Stomach (tissue), 19 donors: ENCODE results near the gene OXLD1. TPM values are rescaled to one million over a fixed set of nuclear protein-coding genes. Genes with fewer than 3 reads are reported as not detected.

ENCODE experiments used
- DNase-seq, 2 donors: peaks; one replicate each; pipeline versions ENCODE4 v3.0.0 to v3.0.0-alpha.2; 2013 to 2019
- H3K27ac ChIP-seq, 5 donors: fragments of 200-600 bp in 4 of 5; sonication (generic) in 4 of 5; one replicate each; pipeline ENCODE4 v1.5.1; 2013 to 2019; ENCODE audit warnings: mild to moderate bottlenecking in 1 of 5, moderate library complexity in 1 of 5
- H3K27me3 ChIP-seq, 3 donors: fragments of 200-600 bp; sonication (generic); one replicate each; pipeline ENCODE4 v1.5.1; 2017 to 2019; ENCODE audit warnings: mixed run types in 1 of 3
- H3K36me3 ChIP-seq, 4 donors: fragments of 200-600 bp; sonication (generic); 1 replicate in 3 of 4; 2 replicates in 1 of 4; pipeline ENCODE4 v1.5.1; 2016 to 2019
- H3K4me1 ChIP-seq, 4 donors: fragments of 200-600 bp; sonication (generic); one replicate each; pipeline ENCODE4 v1.5.1; 2016 to 2019
- H3K4me3 ChIP-seq, 4 donors: fragments of 200-600 bp; sonication (generic) in 3 of 4; one replicate each; pipeline ENCODE4 v1.5.1; 2016 to 2019; ENCODE audit warnings: mild to moderate bottlenecking in 1 of 4
- H3K9me3 ChIP-seq, 4 donors: fragments of 200-600 bp; sonication (generic); one replicate each; pipeline ENCODE4 v1.5.1; 2016 to 2019
- CTCF ChIP-seq, 7 experiments: fragments of 450-650 bp in 4 of 7; fragments of 200-600 bp in 3 of 7; sonication (generic) in 3 of 7; IDR thresholded peaks; one replicate each; pipeline ENCODE4 v1.5.1; 2016 to 2019; ENCODE audit warnings: antibody characterized with exemption in 7 of 7, control low read depth in 2 of 7, mild to moderate bottlenecking in 1 of 7
- EP300 ChIP-seq: sonication (generic); formaldehyde crosslinking; IDR thresholded peaks from one replicate; pipeline ENCODE4 v1.6.1; 2017; ENCODE audit warnings: antibody characterized with exemption
- POLR2A ChIP-seq, 4 donors: fragments of 450-650 bp; IDR thresholded peaks; one replicate each; pipeline ENCODE4 v1.6.1; 2016; ENCODE audit warnings: antibody characterized with exemption in 4 of 4, control low read depth in 2 of 4, mild to moderate bottlenecking in 1 of 4, moderate library complexity in 1 of 4
- POLR2AphosphoS5 ChIP-seq, 3 donors: sonication (generic); formaldehyde crosslinking; IDR thresholded peaks; one replicate each; pipeline ENCODE4 v1.6.1; 2016; ENCODE audit warnings: antibody characterized with exemption in 3 of 3
- whole genome bisulfite sequencing, 5 donors: extraction: QIAGEN DNeasy Blood & Tissue Kit in 3 of 5; methylation state at CpG; one replicate each; pipeline versions ENCODE4 v1.1.5 to v1.1.7; 2013 to 2018; 5-methylcytosine and 5-hydroxymethylcytosine counted together
- intact Hi-C: fragments of 100-400 bp; cut with DNase I; formaldehyde crosslinking; loops from one replicate; pipeline ENCODE4 v1.15.1; 2023; ENCODE audit warnings: low total_unique reads
- long read RNA-seq, 10 donors: transcript quantifications; one replicate each; lab custom pipeline, GENCODE V29; 2026
- polyA plus RNA-seq, 3 donors: library from polyadenylated mRNA; stranded (reverse); fragments of 200-250 nt; gene quantifications; one replicate each; pipeline ENCODE4 v1.2.3, GENCODE V29; 2013
- total RNA-seq, 5 donors: library from RNA; depleted of rRNA; stranded (reverse); fragments of >200 nt; gene quantifications; one replicate each; pipeline versions ENCODE4 v1.1.0 to v1.2.3, GENCODE V29; 2014 to 2016
- donor health status: healthy with polysubstance abuse.
- donor health status: Bipolar disorder and iron deficiency.
- donor health status: healthy.

OXLD1 gene
- total RNA-seq (100 to 1,000 TPM in 2 of 5 donors, 10 to 100 TPM in 1, 1 to 10 TPM in 1, not detected in 1; 9.9 to 112 (median 61.2) TPM), polyA plus RNA-seq (10 to 100 TPM; 59.6 to 82.2 (median 64.5) TPM)
- long read RNA-seq, donor 1, transcript OXLD1-206 (1 exons, 1,600 nt) = major isoform, 9 of 11 reads
- long read RNA-seq, donor 1, partial matches to known transcripts = 0 of 11 reads
- long read RNA-seq, donor 1, other reads (novel, unspliced or antisense) = 0 of 11 reads
- long read RNA-seq, donor 2, transcript OXLD1-206 (1 exons, 1,600 nt) = major isoform, 9 of 11 reads
- long read RNA-seq, donor 2, partial matches to known transcripts = 0 of 11 reads
- long read RNA-seq, donor 2, other reads (novel, unspliced or antisense) = 0 of 11 reads
- long read RNA-seq, donor 3, partial matches to known transcripts = 0 of 7 reads
- long read RNA-seq, donor 3, other reads (novel, unspliced or antisense) = 0 of 7 reads
- long read RNA-seq, donor 4, partial matches to known transcripts = 0 of 1 reads
- long read RNA-seq, donor 4, other reads (novel, unspliced or antisense) = 0 of 1 reads
- long read RNA-seq, donor 5, transcript OXLD1-206 (1 exons, 1,600 nt) = major isoform, 8 of 16 reads
- long read RNA-seq, donor 5, partial matches to known transcripts = 0 of 16 reads
- long read RNA-seq, donor 5, other reads (novel, unspliced or antisense) = 0 of 16 reads
- long read RNA-seq, donor 6, transcript OXLD1-201 (2 exons, 620 nt) = minor isoform, 7 of 47 reads
- long read RNA-seq, donor 6, transcript OXLD1-206 (1 exons, 1,600 nt) = major isoform, 39 of 47 reads
- long read RNA-seq, donor 6, partial matches to known transcripts = 0 of 47 reads
- long read RNA-seq, donor 6, other reads (novel, unspliced or antisense) = 0 of 47 reads
- long read RNA-seq, donor 7, transcript OXLD1-206 (1 exons, 1,600 nt) = major isoform, 14 of 21 reads
- long read RNA-seq, donor 7, partial matches to known transcripts = 0 of 21 reads
- long read RNA-seq, donor 7, other reads (novel, unspliced or antisense) = 0 of 21 reads
- long read RNA-seq, donor 8, transcript OXLD1-206 (1 exons, 1,600 nt) = major isoform, 15 of 20 reads
- long read RNA-seq, donor 8, partial matches to known transcripts = 0 of 20 reads
- long read RNA-seq, donor 8, other reads (novel, unspliced or antisense) = 0 of 20 reads
- long read RNA-seq, donor 9, partial matches to known transcripts = 0 of 10 reads
- long read RNA-seq, donor 9, other reads (novel, unspliced or antisense) = 0 of 10 reads
- long read RNA-seq, donor 10, transcript OXLD1-206 (1 exons, 1,600 nt) = major isoform, 7 of 12 reads
- long read RNA-seq, donor 10, partial matches to known transcripts = 0 of 12 reads
- long read RNA-seq, donor 10, other reads (novel, unspliced or antisense) = 0 of 12 reads

GRCh38 chr17:81666342-81667191 is at the start of gene OXLD1, which contains the start of gene CCDC137:
Gene OXLD1 (minus strand): TSS chr17:81666605. CDS start chr17:81666577, 28 bp downstream.
Gene CCDC137 (plus strand): TSS chr17:81666737. CDS start chr17:81666767, 30 bp downstream.
- intact Hi-C loops = no loop called here
- H3K9me3 ChIP-seq = no peaks in the 10 kb centered on the region
- peak; percentile 88 to 99 (median 93) for TF ChIP-seq POLR2AphosphoS5 (IDR thresholded peaks at IDR 0.05)
- peak in 2 of 4 donors; percentile 37 to 82 for TF ChIP-seq POLR2A (IDR thresholded peaks at IDR 0.05)
- no peak for TF ChIP-seq EP300
- TF ChIP-seq CTCF (IDR thresholded peaks at IDR 0.05) = no peak
- H3K36me3 ChIP-seq = peaks cover 13 to 49% (median 45%) of the 10 kb centered on the region in 4 donors
- peaks cover 20 to 49% (median 35%) of the 10 kb centered on the region in 4 donors for H3K4me1 ChIP-seq
- DNase-seq = peak; percentile 98 to 99
- H3K27ac ChIP-seq = peak within 1 kb of the TSS; percentile 91 to 97 (median 91)
- WGBS, 5 donors = 0 to 1% (median 0%) methylated on average over 48 to 96 of the region's 96 CpGs
- H3K27me3 ChIP-seq = no peaks in the 10 kb centered on the region
- H3K4me3 ChIP-seq = peak within 1 kb of the TSS; percentile 82 to 99 (median 91)

- no peak for DNase-seq
- Histone ChIP-seq H3K27ac (no peak overlapping the region), H3K4me1 (peaks cover 35 to 46% (median 43%) of the 10 kb centered on the region in 4 donors), H3K36me3 (peaks cover 4 to 49% (median 45%) of the 10 kb centered on the region in 4 donors), H3K4me3 (no peak overlapping the region), H3K9me3 (no peaks in the 10 kb centered on the region), H3K27me3 (no peaks in the 10 kb centered on the region)
- TF ChIP-seq CTCF (IDR thresholded peaks at IDR 0.05) (no peak), POLR2AphosphoS5 (IDR thresholded peaks at IDR 0.05) (no peak), POLR2A (IDR thresholded peaks at IDR 0.05) (no peak), EP300 (no peak)
- intact Hi-C loops = no loop called here
- 89 to 92% (median 90%) methylated on average over 25 to 32 of the region's 32 CpGs for WGBS, 5 donors
Observed at GRCh38 chr17:81715107-81715871, 48.9 kb upstream of the OXLD1 start.

- intact Hi-C loops = no loop called here
- 88 to 93% (median 89%) methylated on average over 26 to 39 of the region's 39 CpGs for WGBS, 5 donors
- peak overlapping the region; percentile 77 to 90 (median 85) for H3K27ac ChIP-seq
- H3K27me3 ChIP-seq = no peaks in the 10 kb centered on the region
- peaks cover 40 to 54% (median 48%) of the 10 kb centered on the region in 4 donors for H3K4me1 ChIP-seq
- peak overlapping the region in 3 of 4 donors; percentile 61 to 94 (median 91) for H3K4me3 ChIP-seq
- H3K36me3 ChIP-seq = peaks cover 4 to 42% (median 38%) of the 10 kb centered on the region in 4 donors
- no peak for TF ChIP-seq EP300
- no peak for TF ChIP-seq POLR2A (IDR thresholded peaks at IDR 0.05)
- no peak for TF ChIP-seq POLR2AphosphoS5 (IDR thresholded peaks at IDR 0.05)
- TF ChIP-seq CTCF (IDR thresholded peaks at IDR 0.05) = no peak
- H3K9me3 ChIP-seq = no peaks in the 10 kb centered on the region
- DNase-seq = no peak
Observed at GRCh38 chr17:81714412-81715106, 48.2 kb upstream of the OXLD1 start.
